GM15510 (cell line): Measurements from ENCODE around the gene E2F3.
A peak's percentile ranks its signal among the peaks of the same experiment; 100 is the strongest.

Experiments
- POLR2A ChIP-seq: IDR thresholded peaks from 3 replicates; pipeline ENCODE4 v1.6.1; 2011; ENCODE audit warnings: borderline replicate concordance; ENCODE audit not compliant: insufficient read length; ENCODE audit errors: extremely low read depth

The E2F3 gene

DNA sequence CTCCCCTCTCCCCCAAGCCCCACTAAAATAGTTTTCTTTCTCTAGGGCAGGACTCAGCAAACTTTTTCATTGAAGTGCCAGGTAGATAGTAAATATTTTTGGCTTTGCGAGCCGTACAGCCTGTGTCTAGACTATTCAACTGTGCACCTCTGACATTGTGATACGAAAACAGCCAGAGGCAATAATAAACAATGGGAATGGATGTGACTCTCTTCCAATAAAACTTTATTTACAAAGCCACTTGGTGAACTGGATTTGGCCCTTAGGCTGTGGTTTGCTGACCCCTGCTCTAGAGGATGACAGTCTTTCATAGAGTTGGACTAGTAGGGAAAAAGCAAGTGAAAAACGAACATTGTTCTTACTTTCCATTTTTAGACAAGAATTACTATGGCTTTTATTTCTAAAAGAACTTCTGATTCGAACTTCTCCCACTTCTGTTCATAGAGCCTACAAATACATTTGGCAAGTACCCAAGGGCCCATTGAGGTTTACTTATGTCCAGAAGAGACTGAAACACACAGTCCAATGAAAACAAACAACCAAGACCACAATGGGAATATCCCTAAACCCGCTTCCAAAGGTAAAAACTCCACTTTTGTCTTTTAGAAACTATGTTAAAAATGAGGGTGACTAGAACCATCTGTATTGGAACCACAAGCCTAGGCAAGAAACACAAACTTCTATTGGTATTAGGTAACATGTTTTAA lies 86.1 kb downstream of the E2F3 start:
- TF ChIP-seq POLR2A = no peak

DNA sequence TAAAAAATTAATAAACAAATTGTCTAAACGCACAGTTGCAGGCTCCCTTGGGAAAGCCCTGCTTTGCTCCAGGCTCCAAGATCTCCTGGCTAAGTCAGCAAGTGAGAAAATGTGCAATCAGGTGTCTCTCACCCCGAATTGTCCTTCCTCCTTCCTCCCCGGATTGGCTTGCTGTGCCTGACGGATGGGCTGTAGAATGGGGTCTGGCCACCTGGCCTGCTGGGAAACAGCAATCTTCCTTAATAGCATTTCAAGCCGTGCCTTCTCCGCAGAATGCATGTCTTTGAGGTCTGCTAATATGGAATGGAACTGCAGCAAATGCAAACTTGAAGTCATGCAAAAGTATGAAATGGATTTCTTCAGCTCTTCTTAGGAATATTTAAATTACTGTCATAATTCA lies 88.9 kb downstream of the E2F3 start:
- no peak for TF ChIP-seq POLR2A

DNA sequence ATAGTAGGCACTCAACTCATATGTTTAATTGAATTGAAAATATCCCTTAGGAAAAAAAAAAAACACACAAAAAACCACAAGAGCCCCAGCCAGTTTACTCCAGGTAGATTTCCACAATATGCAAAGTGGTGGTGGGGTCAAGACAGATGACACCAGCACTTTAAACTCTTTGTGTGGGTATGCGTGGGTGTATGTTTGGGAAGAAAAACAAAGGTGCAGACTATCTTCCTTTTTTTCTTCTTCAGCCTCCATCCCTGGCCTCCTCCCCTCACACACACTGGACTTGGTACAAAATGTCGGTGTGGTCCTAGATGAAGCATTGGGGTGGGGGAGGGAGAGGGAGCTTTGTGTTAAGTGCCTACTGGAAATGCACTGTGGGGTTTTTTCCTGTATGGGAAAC lies 90.4 kb downstream of the E2F3 start:
- no peak for TF ChIP-seq POLR2A

DNA sequence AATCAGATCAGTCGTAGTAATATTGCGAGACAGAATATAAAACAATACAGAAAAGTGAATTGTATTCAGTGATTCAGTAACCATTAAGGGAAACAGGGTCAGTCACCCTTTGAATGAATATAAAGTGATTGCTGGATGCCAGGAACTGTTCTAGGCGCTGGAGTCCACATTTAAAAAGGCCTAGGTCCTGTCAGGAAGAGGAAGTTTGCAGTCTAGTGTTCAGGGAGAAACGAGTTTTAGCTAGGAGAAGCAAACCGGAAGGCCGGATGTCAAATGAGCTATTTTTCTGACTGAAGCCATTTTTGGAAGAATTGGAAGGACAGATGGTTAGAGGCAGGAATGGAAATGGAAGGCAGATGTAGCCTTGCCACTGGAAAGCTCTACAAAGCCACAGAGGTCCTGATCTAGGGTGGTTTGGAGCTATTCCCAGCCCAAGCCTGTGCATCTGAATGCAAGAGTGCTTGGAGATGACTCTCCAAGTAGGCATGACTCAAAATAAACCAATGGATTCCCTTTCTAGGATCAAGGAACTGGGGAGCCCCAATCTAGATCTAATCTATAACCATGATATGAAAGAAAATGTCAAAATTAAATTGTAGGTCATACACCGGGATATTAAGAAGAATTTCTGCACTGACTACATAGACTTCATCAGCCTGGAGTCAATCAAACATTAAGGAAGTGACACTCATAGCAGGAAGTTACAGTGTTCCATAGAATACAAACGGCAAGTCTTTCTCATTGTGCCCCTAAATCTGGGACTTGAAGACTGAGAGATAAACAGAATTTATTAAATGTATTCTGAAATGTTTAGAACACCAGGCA lies 95.7 kb downstream of the E2F3 start:
- TF ChIP-seq POLR2A = no peak

DNA sequence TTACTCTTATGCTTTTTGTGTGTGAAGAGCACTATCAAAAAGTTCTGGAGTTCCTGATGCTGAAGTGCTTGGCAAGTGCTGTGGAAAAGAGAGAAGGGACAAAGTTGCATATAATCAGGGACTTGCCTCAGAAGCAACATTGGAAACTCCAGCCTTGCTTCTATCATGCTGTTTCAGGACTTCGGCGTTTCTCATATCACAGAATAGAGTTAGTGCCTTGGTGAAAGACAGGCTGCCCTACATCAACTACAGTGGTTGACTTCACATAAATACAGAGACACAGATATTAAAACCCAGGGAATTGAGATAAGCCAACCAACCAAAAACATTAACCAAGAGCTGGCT lies 96.3 kb downstream of the E2F3 start:
- no peak for TF ChIP-seq POLR2A

DNA sequence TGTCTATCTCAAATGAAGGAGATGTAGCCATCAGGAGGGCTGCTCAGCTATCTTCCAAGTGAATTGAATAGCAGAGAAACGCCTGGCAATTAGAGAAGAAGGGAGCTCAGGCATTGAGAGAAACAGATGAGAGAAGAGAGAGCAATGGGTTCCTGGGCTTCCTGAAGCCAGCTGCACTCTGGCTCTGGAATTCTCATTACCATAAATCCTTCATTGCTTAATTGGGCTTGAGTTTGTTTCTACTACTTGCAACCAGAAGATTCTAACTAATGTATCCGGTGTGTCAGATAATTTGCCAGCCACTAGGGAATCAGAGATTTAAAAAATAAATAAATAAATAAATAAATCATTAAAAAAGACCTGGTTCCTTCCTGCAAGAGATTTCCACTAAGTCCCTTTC lies 107.5 kb downstream of the E2F3 start:
- TF ChIP-seq POLR2A = no peak

DNA sequence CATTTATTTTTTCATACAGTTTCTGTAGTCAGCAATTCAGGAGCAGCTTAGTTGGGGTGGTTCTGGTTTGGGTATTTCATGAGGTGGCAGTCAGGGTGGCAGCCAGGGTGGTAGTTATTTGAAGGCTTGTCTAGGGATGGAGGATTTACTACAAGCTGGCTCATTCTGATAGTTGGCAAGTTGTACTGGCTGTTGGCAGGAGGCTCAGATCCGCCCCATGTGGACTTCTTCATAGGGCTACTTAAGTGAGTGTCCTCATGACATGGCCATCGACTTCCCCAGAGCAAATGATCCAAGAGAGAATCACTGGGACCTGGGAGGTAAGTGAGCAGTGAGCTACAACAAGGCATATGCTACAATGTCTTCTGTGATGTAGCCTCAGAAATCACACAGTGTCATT lies 110.2 kb downstream of the E2F3 start:
- no peak for TF ChIP-seq POLR2A

DNA sequence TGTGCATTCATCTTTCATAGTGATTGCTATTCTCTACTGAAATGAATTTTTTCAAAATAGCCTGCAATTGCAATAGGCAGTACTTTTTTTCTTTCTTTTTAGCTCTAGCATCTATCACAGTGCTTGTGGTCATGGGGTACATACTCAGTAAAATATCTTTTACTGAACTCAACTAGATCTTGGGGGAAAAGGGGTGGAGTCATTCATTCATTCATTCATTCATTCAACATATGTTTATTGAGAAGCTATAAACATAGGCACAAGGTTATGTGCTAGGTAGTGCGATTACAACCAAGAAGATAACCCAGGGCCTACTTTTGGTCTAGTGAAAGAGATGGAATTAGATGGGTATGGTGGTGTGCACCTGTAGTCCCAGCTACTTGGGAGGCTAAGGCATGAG lies 131.2 kb downstream of the E2F3 start:
- no peak for TF ChIP-seq POLR2A

DNA sequence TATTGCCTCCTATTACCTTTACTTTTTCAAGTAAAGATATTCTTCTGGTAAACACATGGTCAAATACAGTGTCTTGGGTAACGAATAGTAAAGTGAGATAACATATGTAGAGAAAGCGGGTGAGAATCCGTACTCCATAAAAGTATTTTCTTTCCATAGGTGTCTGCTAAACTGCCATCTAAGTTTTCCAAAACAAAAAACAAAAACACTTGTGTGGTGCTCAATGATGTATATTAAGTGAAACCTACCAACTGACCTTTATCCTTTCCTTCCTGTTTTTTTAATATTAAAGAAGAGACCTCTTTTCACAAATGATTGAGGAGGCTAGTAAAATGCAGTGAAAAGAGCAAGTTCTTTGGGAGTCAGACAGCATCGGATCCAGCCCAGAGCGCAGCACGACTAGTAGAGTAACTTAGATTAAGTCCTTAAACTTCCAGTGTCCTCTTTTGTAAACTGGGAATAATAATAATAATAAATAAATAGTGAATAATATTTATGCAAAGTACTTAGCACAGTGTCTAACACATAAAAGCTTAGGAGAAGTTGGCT lies 132.1 kb downstream of the E2F3 start:
- no peak for TF ChIP-seq POLR2A

DNA sequence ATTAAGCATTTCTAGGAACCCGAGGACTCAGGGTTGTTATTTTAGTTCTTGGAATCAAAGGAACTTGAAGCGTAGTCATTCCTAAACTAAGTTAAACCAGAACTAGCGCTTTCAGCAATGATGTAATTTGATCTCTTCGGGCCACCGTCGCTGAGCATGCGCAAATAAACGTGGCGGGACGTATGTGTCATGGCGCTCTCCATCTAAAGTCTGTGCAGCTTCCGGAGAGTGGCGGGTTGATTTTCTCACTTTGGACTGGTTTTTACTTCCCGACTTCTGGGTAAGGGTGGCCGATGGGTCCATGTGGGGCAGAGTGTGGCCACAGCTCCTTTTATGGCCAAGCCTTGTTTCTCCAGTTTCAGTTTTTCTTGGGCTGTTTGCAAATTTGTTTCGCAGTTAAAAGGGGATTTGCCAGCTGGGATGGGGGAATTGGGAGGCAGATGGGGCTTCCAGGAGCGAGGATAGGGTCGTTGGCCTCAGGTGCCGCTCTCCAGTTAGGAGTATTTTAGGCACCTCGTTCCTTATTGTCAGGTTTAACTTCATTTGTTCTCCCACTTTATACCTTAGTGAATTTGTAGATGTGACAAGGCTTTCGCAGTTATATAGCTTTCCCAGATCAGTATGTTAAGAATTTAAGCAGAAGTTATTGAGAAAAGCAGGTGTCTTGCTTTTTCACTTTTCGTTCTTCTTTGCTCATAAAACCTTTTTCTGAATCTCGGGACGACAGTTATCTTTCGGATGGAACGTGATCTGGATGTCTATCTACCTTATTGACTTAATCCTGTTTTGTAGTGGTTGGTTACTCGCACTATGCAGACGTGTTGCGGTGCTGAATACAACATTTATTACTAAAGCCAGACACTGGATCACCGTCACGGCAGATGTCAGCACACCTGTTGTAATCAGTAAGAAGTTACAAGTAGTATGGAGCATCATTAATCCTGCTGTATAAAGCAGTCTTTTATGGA lies 132.9 kb downstream of the E2F3 start, which contains the start of gene CDKAL1:
Gene CDKAL1 (plus strand): TSS at position 163 of the 968 bp plus-strand sequence. CDS start 11,894 bp downstream, outside the sequence.
- TF ChIP-seq POLR2A = peak; percentile 68

DNA sequence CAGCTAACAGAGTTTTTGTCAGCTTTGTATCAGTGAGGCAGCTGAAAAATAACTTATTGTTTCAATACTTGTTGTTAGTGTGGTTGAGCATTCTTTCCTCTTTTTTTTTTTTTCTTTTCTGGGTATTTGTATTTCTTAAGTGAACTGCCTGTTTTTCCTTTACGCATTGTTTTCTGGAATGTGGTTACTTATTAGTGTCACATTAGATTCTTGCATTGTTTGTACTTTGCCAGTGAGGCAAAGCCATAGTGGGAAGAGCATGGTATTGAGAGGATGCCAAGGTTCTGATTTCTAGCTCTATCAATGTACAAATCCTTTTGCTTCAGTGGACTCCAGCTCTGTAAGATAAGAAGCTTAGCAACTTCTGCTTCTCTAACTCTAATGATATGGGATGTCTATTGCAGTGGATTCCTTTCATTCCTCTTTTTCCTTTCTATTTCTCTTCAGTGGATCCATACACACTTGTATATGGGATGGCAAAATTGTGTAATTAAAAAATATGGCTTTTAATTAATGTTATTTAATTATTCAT lies 136.5 kb downstream of the E2F3 start:
- TF ChIP-seq POLR2A = no peak

DNA sequence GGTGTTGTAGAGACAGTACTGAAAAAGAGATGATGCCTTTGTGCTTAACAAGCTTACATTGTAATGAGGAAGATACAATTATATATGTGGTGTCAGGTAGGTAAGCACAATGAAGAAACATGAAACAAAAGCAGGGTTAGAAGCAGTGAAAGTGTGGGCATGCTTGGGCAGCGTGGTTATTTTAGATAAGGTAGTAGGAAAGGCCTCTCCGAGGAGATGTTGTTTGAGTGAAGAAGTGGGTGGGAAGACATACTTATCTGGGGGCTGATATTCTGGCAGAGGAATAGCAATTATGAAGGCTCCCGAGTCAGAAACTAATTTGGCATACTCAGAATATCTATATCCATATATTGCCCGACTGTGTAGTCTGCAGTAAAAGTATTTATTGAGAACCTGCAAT lies 137.2 kb downstream of the E2F3 start:
- no peak for TF ChIP-seq POLR2A

DNA sequence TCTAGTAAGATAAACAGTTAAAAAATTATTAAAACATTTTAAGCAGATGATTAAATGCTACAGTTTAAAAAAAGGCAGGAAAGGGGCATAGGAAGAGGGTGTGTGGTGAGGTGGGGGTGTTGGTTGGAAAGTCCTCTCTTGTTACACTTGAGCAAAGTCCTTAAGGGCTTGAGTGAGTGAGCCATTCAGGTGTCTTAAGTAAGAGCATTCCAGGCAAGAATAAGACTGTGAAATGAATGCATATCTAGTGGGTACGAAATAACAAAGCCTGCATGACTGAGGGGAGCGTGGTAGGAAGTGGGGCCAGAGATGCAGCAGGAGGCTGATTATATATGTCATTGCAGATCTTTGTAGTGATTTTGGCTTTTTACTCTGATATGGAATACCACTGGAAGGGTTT lies 137.7 kb downstream of the E2F3 start:
- no peak for TF ChIP-seq POLR2A

DNA sequence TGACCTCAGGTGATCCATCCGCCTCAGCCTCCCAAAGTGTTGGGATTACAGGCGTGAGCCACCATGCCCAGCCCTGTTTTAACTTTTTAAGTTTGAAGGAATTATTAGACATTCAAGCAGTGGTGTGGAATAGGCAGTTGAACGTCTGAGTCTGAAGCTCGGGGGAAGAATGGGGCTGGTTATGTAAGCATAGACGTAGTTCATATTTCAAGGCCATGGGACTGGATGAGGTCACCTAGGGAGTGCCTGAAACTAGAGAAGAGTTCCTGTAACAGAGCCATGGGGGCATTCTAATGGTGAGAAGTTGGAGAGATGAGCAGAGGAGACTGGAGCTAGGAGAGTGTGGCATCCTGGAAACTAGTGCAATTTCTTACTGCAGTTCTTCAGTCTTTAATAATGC lies 139.0 kb downstream of the E2F3 start:
- TF ChIP-seq POLR2A = no peak
